Posterior cingulate gyrus (tissue), 11 donors: ENCODE results near the gene PDGFA.

Experiments used
- DNase-seq, 10 donors: peaks; one replicate each; pipeline versions ENCODE4 v3.0.0 to v3.0.0-alpha.2; 2020 to 2021; ENCODE audit warnings: mixed read lengths in 3 of 10
- intact Hi-C: fragments of 100-400 bp; cut with DNase I; formaldehyde crosslinking; loops from one replicate; pipeline ENCODE4 v1.15.1; 2023

PDGFA gene

GRCh38 chr7:538764-539685, 19.4 kb upstream of the PDGFA start:
- DNase-seq = no peak

GRCh38 chr7:537911-538634, 18.4 kb upstream of the PDGFA start:
- no peak for DNase-seq
- intact Hi-C loops = no loop called here

More at GRCh38 chr7:538764-539685, 19.4 kb upstream of the PDGFA start:
- intact Hi-C loops = no loop called here

- no peak for DNase-seq
- intact Hi-C loops = no loop called here
Observed at GRCh38 chr7:536231-536630, 16.6 kb upstream of the PDGFA start.

- intact Hi-C loops = no loop called here
- no peak for DNase-seq
Observed at GRCh38 chr7:534959-535358, 15.3 kb upstream of the PDGFA start.

GRCh38 chr7:534075-534474, 14.4 kb upstream of the PDGFA start:
- DNase-seq = no peak
- intact Hi-C loops = no loop called here

GRCh38 chr7:533266-533665, 13.6 kb upstream of the PDGFA start:
- intact Hi-C loops = no loop called here
- DNase-seq = no peak

GRCh38 chr7:532379-533143, 12.9 kb upstream of the PDGFA start:
- intact Hi-C loops = no loop called here
- no peak for DNase-seq

GRCh38 chr7:531777-532176, 12.1 kb upstream of the PDGFA start:
- intact Hi-C loops = no loop called here

GRCh38 chr7:528451-528850, 8.8 kb upstream of the PDGFA start:
- DNase-seq = no peak
- intact Hi-C loops = loop anchor here (10.0 kb wide), 1 partner anchor 106 kb away; no protein-coding TSS in a partner anchor

More at GRCh38 chr7:531777-532176, 12.1 kb upstream of the PDGFA start:
- no peak for DNase-seq

- intact Hi-C loops = loop anchor here (10.0 kb wide), 1 partner anchor 107 kb away; no protein-coding TSS in a partner anchor
- no peak for DNase-seq
Observed at GRCh38 chr7:527723-528122, 8.1 kb upstream of the PDGFA start.

- intact Hi-C loops = loop anchor here (10.0 kb wide), 1 partner anchor 108 kb away; no protein-coding TSS in a partner anchor
- no peak for DNase-seq
Observed at GRCh38 chr7:526460-527034, 6.9 kb upstream of the PDGFA start.

- intact Hi-C loops = loop anchor here (10.0 kb wide), 1 partner anchor 109 kb away; no protein-coding TSS in a partner anchor
Observed at GRCh38 chr7:525740-526139, 6.1 kb upstream of the PDGFA start.

GRCh38 chr7:524800-525199, 5.2 kb upstream of the PDGFA start:
- intact Hi-C loops = loop anchor here (5.0 to 10.0 kb wide), 2 partner anchors 110 to 253 kb away; no protein-coding TSS in a partner anchor
- no peak for DNase-seq

More at GRCh38 chr7:525740-526139, 6.1 kb upstream of the PDGFA start:
- peak in 5 of 10 donors; percentile 31 to 94 (median 73) for DNase-seq

GRCh38 chr7:523347-524336, 4.0 kb upstream of the PDGFA start:
- intact Hi-C loops = loop anchor here (5.0 to 10.0 kb wide), 2 partner anchors 111 to 254 kb away; no protein-coding TSS in a partner anchor
- no peak for DNase-seq

GRCh38 chr7:522951-523314, 3.3 kb upstream of the PDGFA start:
- no peak for DNase-seq
- intact Hi-C loops = loop anchor here (5.0 to 10.0 kb wide), 2 partner anchors 112 to 254 kb away; no protein-coding TSS in a partner anchor

GRCh38 chr7:522071-522950, 2.7 kb upstream of the PDGFA start:
- peak in 2 of 10 donors; percentile 41 to 53 for DNase-seq
- intact Hi-C loops = loop anchor here (5.0 to 10.0 kb wide), 2 partner anchors 112 to 255 kb away; no protein-coding TSS in a partner anchor
